ES-I3 (cell line): ENCODE measurements around the gene RPS27A.
"Not testable (repeated sequence)": the region's sequence is repeated elsewhere in the genome, so short reads cannot be mapped to it uniquely, and the experiment has no call there.

ENCODE experiments used
- H3K36me3 ChIP-seq: 2 replicates; pipeline ENCODE4 v1.6.1; 2013; ENCODE audit warnings: mild to moderate bottlenecking, low read length, control low read depth, moderate library complexity; ENCODE audit not compliant: insufficient read depth
- H3K4me1 ChIP-seq: 2 replicates; pipeline ENCODE4 v1.6.1; 2013; ENCODE audit warnings: mild to moderate bottlenecking, control low read depth, low read length; ENCODE audit not compliant: insufficient read depth
- H3K9ac ChIP-seq: 2 replicates; pipeline ENCODE4 v1.6.1; 2013; ENCODE audit warnings: low read depth, mild to moderate bottlenecking, low read length, moderate library complexity
- H3K9me3 ChIP-seq: 2 replicates; pipeline ENCODE4 v1.6.1; 2013; ENCODE audit warnings: mild to moderate bottlenecking, low read length, moderate library complexity; ENCODE audit not compliant: control insufficient read depth, insufficient read depth

RPS27A gene

DNA sequence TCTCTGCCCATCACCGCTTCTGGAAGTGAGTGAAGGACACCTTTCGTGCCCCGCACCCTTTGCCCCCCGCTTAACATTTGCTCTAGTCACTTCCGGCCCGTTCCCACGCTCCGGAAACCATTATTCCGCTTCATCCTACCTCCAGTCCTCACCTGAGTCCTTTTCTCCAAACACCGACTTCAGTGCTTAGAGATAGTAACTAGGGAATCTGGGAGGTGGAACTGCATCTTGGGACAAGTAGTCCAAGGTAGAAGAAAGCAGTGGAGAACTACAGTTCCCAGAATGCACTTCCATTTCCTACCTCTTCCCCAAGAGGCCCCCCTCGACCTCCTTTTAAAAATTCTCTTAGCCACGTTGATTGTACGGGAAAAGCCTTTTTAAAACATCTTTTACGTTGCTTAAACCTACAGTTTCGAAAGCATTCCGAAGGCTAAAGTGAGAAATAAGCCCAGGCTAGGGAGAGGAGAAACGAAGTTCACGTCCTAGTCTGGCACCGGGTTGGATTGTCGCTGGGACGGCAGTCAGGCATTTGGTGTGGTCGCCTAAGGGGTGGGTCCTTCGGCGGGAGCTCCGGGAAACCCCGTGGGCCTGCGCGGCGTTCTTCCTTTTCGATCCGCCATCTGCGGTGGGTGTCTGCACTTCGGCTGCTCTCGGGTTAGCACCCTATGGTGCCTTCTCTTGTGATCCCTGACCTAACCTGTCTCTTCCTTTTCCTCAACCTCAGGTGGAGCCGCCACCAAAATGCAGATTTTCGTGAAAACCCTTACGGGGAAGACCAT lies at the start of gene RPS27A, which contains the start of gene CLHC1:
RPS27A (plus strand) TSS at position 605 of the 779 bp plus-strand sequence; CDS start at position 742, 137 bp downstream.
CLHC1 (minus strand) TSS at position 210 of the 779 bp plus-strand sequence. CDS start 9,882 bp downstream, outside the sequence.
- Histone ChIP-seq H3K9ac (peak within 1 kb of the TSS; percentile 95), H3K4me1 (no peaks in the 10 kb centered on the region), H3K36me3 (peaks cover 25% of the 10 kb centered on the region), H3K9me3 (no peaks in the 10 kb centered on the region)

DNA sequence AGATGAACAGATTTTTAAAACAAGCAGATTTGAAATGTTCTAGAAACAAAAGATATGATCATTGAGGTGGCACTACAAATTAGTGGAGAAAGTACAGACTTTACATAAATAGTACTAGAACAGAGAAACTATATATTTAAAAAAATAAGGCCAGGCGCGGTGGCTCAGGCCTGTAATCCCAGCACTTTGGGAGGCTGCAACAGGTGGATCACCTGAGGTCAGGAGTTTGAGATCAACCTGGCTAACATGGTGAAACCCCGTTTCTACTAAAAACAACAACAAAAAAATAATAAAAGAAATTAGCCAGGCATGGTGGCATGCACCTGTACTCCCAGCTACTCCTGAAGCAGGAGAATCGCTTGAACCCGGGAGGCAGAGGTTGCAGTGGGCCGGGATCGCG lies 45.7 kb upstream of the RPS27A start:
- H3K4me1 ChIP-seq, H3K9me3 ChIP-seq, H3K36me3 ChIP-seq, H3K9ac ChIP-seq: not testable (repeated sequence)

DNA sequence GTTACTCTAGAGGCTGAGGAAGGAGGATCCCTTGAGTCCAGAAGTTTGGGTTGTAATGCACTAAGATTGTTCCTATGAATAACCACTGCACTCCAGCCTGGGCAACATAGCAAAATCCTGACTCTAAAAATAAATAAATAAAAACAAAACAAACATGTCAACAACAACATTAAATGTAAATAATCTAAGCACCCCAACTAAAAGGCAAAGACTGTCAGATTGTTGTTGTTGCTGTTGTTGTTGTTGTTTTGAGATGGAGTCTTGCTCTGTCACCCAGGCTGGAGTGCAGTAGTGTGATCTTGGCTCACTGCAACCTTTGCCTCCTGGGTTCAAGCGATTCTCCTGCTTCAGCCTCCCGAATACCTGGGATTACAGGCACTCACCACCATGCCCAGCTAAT lies 40.6 kb upstream of the RPS27A start:
- not testable (repeated sequence) for H3K9ac ChIP-seq, H3K4me1 ChIP-seq, H3K36me3 ChIP-seq, H3K9me3 ChIP-seq

DNA sequence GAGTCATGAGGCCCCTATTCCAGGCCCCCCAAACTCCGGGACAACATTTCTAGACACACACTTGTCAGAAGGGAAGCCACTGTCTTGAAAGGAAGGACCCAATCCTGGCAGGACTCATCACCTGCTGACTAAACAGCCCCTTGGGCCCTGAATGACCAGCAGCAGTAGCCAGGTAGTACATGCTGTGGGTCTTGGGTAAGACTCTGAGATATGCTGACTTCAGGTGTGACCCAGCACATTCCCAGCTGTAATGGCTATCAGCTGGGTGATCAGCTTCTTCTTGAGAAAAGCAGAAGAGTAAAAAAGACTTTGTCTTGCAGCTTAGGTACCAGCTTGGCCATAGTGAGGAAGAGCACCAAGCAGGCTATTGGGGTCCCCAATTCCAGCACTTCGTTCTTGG lies 36.0 kb upstream of the RPS27A start:
- no peaks in the 10 kb centered on the region for H3K36me3 ChIP-seq
- H3K9me3 ChIP-seq = no peaks in the 10 kb centered on the region; the same call in 1 of the 2 replicates
- no peaks in the 10 kb centered on the region for H3K4me1 ChIP-seq
- no peak overlapping the region for H3K9ac ChIP-seq

DNA sequence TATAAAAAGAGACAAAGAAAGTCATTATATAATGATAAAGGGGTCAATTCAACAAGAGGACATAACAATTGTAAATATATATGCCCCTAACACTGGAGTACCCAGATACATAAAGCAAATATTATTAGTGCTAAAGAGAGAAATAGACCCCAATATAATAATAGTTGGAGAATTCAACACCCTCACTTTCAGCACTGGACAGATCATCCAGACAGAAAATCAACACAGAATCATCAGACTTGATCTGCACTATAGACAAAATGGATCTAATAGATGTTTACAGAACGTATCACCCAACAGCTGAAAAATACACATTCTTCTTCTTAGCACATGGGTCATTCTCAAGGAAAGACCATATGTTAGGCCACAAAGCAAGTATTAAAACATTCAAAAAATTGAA lies 32.1 kb upstream of the RPS27A start:
- no peak overlapping the region for H3K9ac ChIP-seq
- H3K4me1 ChIP-seq = no peaks in the 10 kb centered on the region
- no peaks in the 10 kb centered on the region; the same call in 1 of the 2 replicates for H3K9me3 ChIP-seq
- peaks cover 3% of the 10 kb centered on the region; the same call in 1 of the 2 replicates for H3K36me3 ChIP-seq

DNA sequence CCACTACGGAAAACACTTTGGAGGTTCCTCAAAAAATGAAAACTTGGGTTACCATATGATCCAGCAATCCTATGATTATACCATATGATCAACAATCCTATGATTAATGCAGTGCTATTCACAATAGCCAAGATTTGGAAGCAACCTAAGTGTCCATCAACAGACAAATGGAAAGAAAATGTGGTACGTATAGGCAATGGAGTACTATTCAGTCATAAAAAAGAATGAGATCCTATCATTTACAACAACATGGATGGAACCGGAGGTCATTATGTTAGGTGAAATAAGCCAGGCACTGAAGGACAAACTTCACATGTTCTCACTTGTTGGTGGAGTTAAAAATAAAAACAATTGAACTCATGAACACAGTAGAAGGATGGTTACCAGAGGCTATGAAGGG lies 28.0 kb upstream of the RPS27A start:
- Histone ChIP-seq H3K4me1 (no peaks in the 10 kb centered on the region), H3K36me3 (peaks cover 3% of the 10 kb centered on the region; the same call in 1 of the 2 replicates), H3K9ac (no peak overlapping the region), H3K9me3 (no peaks in the 10 kb centered on the region; the same call in 1 of the 2 replicates)

DNA sequence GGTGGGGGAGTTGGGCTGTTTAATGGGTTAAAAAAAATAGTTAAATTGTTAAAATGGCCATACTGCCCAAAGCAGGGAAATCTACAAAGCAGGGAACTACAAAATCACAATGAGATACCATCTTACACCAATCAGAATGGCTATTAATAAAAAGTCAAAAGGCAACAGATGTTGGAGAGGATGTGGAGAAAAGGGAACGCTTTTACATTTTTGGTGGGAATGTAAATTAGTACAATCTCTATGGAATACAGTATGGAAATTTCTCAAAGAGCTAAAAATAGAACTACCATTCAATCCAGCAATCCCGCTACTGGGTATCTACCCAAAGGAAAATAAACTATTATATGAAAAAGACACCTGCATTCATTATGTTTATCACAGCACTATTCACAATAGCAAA lies 27.5 kb upstream of the RPS27A start:
- H3K36me3 ChIP-seq = peaks cover 3% of the 10 kb centered on the region; the same call in 1 of the 2 replicates
- no peaks in the 10 kb centered on the region for H3K4me1 ChIP-seq
- no peaks in the 10 kb centered on the region for H3K9me3 ChIP-seq
- no peak overlapping the region for H3K9ac ChIP-seq

DNA sequence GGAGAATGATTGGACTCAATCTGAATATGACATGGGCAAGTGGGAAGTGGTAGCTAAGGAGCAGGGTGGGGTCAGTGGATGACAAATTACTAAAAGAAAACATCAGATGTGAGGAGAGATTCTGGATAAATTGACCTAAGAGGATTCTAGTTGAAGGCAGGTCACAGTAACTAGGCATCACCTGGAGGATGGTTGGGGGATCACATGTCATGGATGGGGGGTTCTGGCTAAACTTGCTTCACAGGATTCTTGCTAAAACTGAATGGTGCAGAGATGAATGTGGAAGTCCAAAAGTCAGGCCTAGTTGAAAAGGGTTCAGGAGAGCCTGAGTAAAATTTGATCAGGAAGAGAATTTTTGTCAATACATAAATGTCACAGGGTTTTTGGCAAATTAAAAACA lies 18.7 kb upstream of the RPS27A start:
- peaks cover 5% of the 10 kb centered on the region; the same call in 1 of the 2 replicates for H3K4me1 ChIP-seq
- H3K9me3 ChIP-seq = no peaks in the 10 kb centered on the region
- no peaks in the 10 kb centered on the region for H3K36me3 ChIP-seq
- H3K9ac ChIP-seq = no peak overlapping the region

DNA sequence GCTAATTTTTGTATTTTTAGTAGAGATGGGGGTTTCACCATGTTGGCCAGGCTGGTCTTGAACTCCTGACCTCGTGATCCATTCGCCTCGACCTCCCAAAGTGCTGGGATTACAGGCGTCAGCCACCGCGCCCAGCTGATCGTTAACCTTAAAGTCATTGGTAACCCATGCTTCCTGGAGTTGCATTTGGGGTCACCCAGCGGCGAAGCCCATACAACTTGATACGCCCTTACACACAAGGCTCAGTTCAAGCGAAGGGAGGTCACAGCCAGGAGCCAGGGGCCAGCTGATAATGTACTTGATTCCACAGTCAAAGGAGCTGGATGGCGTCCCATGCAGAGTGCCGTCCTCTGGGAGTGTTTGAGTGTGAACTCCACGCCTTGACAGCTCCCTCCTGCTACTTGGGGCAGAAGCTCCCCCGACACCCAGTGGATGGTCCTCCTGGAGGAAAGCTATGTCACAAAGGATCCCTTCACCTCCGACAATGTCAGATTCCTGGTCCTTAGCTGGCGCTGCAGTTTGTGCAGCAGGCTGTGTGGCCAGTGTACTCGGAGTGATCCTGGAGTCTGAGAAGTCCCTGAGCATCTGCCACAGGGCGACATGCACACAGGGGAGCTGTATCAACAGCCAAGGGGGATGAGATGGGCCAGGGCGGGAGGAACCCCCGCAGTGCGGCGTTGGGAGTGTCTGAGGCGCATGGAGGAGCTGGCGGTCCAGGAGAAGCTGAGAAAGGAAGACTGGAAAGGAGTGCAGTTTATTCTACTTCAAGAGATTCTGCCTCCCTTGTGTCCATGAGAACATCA lies 8.3 kb upstream of the RPS27A start:
- Histone ChIP-seq H3K9ac (peak overlapping the region; percentile 96; the same call in 1 of the 2 replicates), H3K9me3 (no peaks in the 10 kb centered on the region), H3K4me1 (peaks cover 9% of the 10 kb centered on the region), H3K36me3 (no peaks in the 10 kb centered on the region)

DNA sequence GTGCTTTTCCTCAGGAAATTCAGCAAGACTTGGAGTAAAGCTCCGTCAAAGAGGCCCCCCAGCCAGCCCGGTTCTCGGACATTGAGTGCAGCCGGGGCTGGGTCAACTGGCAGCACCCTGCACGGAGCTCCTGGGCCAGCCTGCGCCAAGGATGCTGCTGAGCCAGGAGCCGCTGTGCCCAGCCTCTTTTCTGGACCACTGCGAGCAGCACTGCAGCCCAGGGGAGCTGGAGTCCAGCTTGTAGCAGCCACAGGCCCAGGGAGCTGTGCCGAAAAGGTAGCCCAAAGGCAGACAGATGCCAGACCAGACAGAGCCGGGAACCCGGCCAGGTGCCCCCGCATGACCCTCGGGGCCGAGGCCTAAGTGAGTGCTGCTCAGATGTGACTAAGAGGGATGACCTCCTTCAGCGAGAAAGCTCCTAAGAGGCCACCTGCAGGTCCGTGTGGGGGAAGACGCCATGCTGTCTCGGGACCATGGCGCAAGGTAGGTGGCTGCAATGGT lies 7.7 kb upstream of the RPS27A start:
- Histone ChIP-seq H3K9me3 (no peaks in the 10 kb centered on the region), H3K4me1 (peaks cover 9% of the 10 kb centered on the region), H3K36me3 (no peaks in the 10 kb centered on the region), H3K9ac (no peak overlapping the region)

DNA sequence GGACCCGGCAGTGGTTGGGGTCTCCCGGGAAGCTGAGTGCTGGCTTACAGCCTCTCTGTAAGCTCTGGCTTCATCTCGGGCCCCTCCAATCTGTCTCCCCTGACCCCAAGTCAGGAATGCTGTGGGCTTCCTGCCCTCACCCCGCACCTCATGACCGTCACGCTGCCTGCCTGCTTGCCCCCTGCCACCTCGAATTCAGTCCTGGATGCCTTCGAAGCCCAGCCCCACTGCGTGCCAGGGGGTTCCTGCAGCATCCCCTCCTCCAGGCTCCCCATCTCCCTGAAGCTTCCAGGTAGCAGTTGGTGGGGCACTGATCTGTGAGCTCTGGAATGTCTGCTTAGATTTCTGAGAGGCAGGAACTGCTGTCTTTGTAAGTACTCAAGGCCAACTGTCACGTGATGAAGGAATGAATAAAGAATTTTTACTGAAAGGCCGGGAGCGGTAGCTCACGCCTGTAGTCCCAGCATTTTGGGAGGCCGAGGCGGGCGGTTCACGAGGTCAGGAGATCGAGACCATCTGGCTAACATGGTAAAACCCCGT lies 6.9 kb upstream of the RPS27A start:
- no peak overlapping the region; the same call in 1 of the 2 replicates for H3K9ac ChIP-seq
- peaks cover 9% of the 10 kb centered on the region for H3K4me1 ChIP-seq
- no peaks in the 10 kb centered on the region for H3K9me3 ChIP-seq
- H3K36me3 ChIP-seq = no peaks in the 10 kb centered on the region

DNA sequence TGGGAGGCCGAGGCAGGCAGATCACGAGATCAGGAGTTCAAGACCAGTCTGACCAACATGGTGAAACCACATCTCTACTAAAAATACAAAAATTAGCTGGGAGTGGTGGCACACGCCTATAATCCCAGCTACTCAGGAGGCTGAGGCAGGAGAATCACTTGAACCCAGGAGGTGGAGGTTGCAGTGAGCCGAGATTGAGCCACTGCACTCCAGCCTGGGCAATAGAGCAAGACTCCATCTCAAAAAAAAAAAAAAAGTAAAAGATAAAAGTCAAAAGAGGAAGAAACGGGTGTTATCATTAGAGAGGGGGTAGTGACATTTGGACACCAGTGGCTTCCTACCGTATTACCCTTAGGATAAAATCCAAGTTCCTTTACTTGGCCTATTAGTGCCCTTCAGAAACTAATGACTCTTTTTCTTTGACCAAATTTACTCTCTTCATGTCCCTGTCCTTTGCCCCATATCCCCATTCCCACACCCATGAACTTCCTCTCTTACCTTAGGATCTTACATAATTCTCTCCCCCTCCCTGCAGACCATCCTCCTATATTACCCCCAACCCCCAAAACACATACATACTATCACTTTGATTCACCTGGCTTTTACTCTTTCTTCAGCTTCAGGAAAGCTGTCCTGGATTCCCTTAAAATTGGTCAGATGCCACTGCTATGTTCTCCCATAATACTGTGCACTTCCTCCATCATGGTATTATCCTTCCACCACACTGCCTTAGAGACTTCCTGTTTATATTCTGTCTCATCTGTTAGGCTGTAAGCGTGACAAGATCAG lies 4.9 kb upstream of the RPS27A start:
- not testable (repeated sequence) for H3K9me3 ChIP-seq, H3K4me1 ChIP-seq, H3K9ac ChIP-seq, H3K36me3 ChIP-seq

DNA sequence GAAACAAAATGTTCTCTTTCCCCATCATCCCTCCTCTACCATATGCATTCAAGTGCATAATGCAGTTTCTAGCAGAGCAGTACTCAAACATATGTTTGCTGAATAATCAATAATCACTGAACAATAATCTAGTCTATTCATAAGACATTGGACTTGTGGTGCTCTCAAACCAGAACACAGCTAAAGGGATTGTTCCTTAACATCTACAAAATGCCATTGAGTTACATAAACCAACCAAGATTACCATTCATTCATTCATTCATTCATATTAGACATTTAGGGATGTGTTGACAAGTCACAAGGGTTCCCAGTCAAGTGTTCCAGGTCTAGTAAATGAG lies 4.3 kb upstream of the RPS27A start:
- Histone ChIP-seq H3K9me3 (no peaks in the 10 kb centered on the region), H3K9ac (no peak overlapping the region), H3K4me1 (peaks cover 9% of the 10 kb centered on the region), H3K36me3 (peaks cover under 1% of the 10 kb centered on the region; the same call in 1 of the 2 replicates)

DNA sequence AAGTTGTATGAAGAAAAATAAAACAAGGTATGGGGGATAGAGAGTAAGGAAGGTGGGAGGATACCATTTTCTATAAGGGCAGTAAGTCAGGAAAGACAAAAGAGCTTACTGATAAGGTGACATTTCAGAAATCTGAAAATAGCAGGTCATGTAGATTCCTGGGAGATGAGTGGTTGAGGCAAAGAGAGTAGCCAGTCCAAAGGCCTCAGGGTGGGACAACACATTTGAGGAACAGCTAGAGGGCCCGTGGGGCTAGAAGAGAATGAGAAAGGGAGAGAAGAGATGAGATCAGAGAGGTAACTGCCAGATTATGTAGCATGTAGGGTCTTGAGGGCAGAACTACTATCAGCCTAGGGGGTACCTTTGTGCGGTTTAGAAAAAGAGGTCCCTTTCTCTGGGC lies 3.3 kb upstream of the RPS27A start:
- Histone ChIP-seq H3K9ac (no peak overlapping the region), H3K9me3 (no peaks in the 10 kb centered on the region), H3K4me1 (peaks cover 9% of the 10 kb centered on the region), H3K36me3 (peaks cover 11% of the 10 kb centered on the region)
